SK-N-SH (cell line): Measurements from ENCODE around the gene EIPR1. TPM values are rescaled to one million over a fixed set of nuclear protein-coding genes. Genes with fewer than 3 reads are reported as not detected.

Experiments
- CTCF ChIA-PET: fragments of 300-600, 350-600 bp; formaldehyde crosslinking; extraction: SDS; loops from one replicate; lab custom pipeline; 2021; lab: Yijun Ruan, JAX
- POLR2A ChIA-PET: fragments of 350-600 bp; sonication (Branson Sonifier 250); formaldehyde crosslinking; extraction: SDS; loops from one replicate; lab custom pipeline; 2020; ENCODE audit warnings: antibody characterized with exemption, inconsistent platforms; lab: Yijun Ruan, JAX
- DNase-seq: peaks from one replicate; pipeline ENCODE4 v3.0.0; 2012
- H2AFZ ChIP-seq: fragments of 200-600 bp; sonication (generic); 2 replicates; pipeline ENCODE4 v1.8.1; 2016; ENCODE audit warnings: antibody characterized with exemption, mild to moderate bottlenecking, low read depth
- H3F3A ChIP-seq: fragments of 200-600 bp; sonication (generic); replicated peaks from 2 replicates; pipeline ENCODE3; 2016; ENCODE audit warnings: antibody characterized with exemption, mild to moderate bottlenecking; ENCODE audit not compliant: insufficient read depth
- H3K27ac ChIP-seq, 2 experiments: fragments of 200-500 bp in 1 of 2; fragments of 200-600 bp in 1 of 2; sonication (Bioruptor generic) in 1 of 2; sonication (generic), shearing (Covaris generic) in 1 of 2; 2 replicates each; pipeline versions ENCODE4 v1.5.1 to v1.6.1; 2014 to 2016; ENCODE audit warnings: low read depth in 2 of 2, inconsistent platforms in 1 of 2, low read length in 1 of 2, mild to moderate bottlenecking in 1 of 2, mixed read lengths in 1 of 2
- H3K27me3 ChIP-seq: fragments of 200-600 bp; sonication (generic), shearing (Covaris generic); 2 replicates; pipeline ENCODE4 v1.6.1; 2016; ENCODE audit warnings: mixed run types; ENCODE audit not compliant: insufficient read depth
- H3K36me3 ChIP-seq, 2 experiments: fragments of 200-500 bp in 1 of 2; fragments of 200-600 bp in 1 of 2; sonication (Bioruptor generic) in 1 of 2; sonication (generic) in 1 of 2; replicated peaks in 1 of 2; 2 replicates each; pipeline versions ENCODE3 to v1.5.1; 2014 to 2016; ENCODE audit warnings: low read length in 1 of 2, mild to moderate bottlenecking in 1 of 2; ENCODE audit not compliant: insufficient read depth in 2 of 2, control insufficient read depth in 1 of 2
- H3K4me1 ChIP-seq, 2 experiments: fragments of 200-500 bp in 1 of 2; fragments of 200-600 bp in 1 of 2; sonication (Bioruptor generic) in 1 of 2; sonication (generic), shearing (Covaris generic) in 1 of 2; 2 replicates each; pipeline versions ENCODE4 v1.5.1 to v1.6.1; 2014 to 2016; ENCODE audit warnings: low read depth in 1 of 2, low read length in 1 of 2, mixed run types in 1 of 2; ENCODE audit not compliant: insufficient read depth in 2 of 2, control insufficient read depth in 1 of 2
- H3K4me2 ChIP-seq: fragments of 200-600 bp; sonication (generic), shearing (Covaris generic); 2 replicates; pipeline ENCODE4 v1.6.1; 2017; ENCODE audit warnings: mixed run types
- H3K4me3 ChIP-seq, 2 experiments: fragments of 200-500 bp in 1 of 2; fragments of 200-600 bp in 1 of 2; sonication (Bioruptor generic) in 1 of 2; sonication (generic), shearing (Covaris generic) in 1 of 2; 2 replicates each; pipeline versions ENCODE4 v1.5.1 to v1.8.1; 2014 to 2016; ENCODE audit warnings: low read depth in 2 of 2, inconsistent platforms in 1 of 2, low read length in 1 of 2, mild to moderate bottlenecking in 1 of 2, mixed read lengths in 1 of 2, moderate library complexity in 1 of 2
- H3K79me2 ChIP-seq: fragments of 200-600 bp; sonication (generic); 2 replicates; pipeline ENCODE4 v1.8.1; 2017; ENCODE audit warnings: mild to moderate bottlenecking; ENCODE audit not compliant: insufficient read depth
- H3K9ac ChIP-seq: fragments of 200-600 bp; sonication (generic); 2 replicates; pipeline ENCODE4 v1.6.1; 2017; ENCODE audit warnings: mixed run types
- H3K9me2 ChIP-seq: fragments of 200-600 bp; sonication (generic); 2 replicates; pipeline ENCODE4 v1.6.1; 2017; ENCODE audit warnings: mixed run types
- H3K9me3 ChIP-seq: fragments of 200-600 bp; sonication (generic); 2 replicates; pipeline ENCODE4 v1.6.1; 2017; ENCODE audit warnings: mixed run types, mild to moderate bottlenecking, moderate library complexity
- H4K20me1 ChIP-seq: fragments of 200-600 bp; sonication (generic); 2 replicates; pipeline ENCODE4 v1.6.1; 2017; ENCODE audit warnings: mild to moderate bottlenecking, mixed run types; ENCODE audit not compliant: insufficient read depth
- CHD2 ChIP-seq: fragments of 150-350 bp; IDR thresholded peaks from 2 replicates; pipeline ENCODE4 v1.6.1; 2018; ENCODE audit warnings: low read length; ENCODE audit not compliant: partially characterized antibody
- ELF1 ChIP-seq: IDR thresholded peaks from 2 replicates; pipeline ENCODE4 v1.4.0; 2012
- EZH2phosphoT487 ChIP-seq: fragments of 200-600 bp; sonication (generic); IDR thresholded peaks from 2 replicates; pipeline ENCODE4 v1.6.1; 2017; ENCODE audit warnings: low read depth, mixed run types, mild to moderate bottlenecking, antibody characterized with exemption, moderate library complexity, borderline replicate concordance
- RAD21 ChIP-seq: IDR thresholded peaks from 2 replicates; pipeline ENCODE4 v1.6.1; 2012; ENCODE audit warnings: mild to moderate bottlenecking, low read length
- REST ChIP-seq: IDR thresholded peaks from 2 replicates; pipeline ENCODE4 v1.6.1; 2012; ENCODE audit warnings: mild to moderate bottlenecking, low read depth, low read length, moderate library complexity
- RXRA ChIP-seq: IDR thresholded peaks from 2 replicates; pipeline ENCODE4 v1.4.0; 2012; ENCODE audit warnings: low read depth, mild to moderate bottlenecking, borderline replicate concordance
- SMC3 ChIP-seq: IDR thresholded peaks from 2 replicates; pipeline ENCODE4 v1.6.1; 2012; ENCODE audit warnings: low read depth, low read length, improper control_type of control experiment
- TAF1 ChIP-seq: IDR thresholded peaks from 2 replicates; pipeline ENCODE4 v1.6.1; 2012; ENCODE audit warnings: low read depth, mild to moderate bottlenecking, low read length, moderate library complexity, borderline replicate concordance
- TEAD4 ChIP-seq: IDR thresholded peaks from 2 replicates; pipeline ENCODE4 v1.4.0; 2012; ENCODE audit warnings: mild to moderate bottlenecking, borderline replicate concordance; ENCODE audit not compliant: insufficient read depth
- WGBS: methylation state at CpG from one replicate; pipeline ENCODE4 v1.1.6; 2017; ENCODE audit warnings: low lambda C conversion rate; 5-methylcytosine and 5-hydroxymethylcytosine counted together
- polyA plus RNA-seq, 3 experiments: library from polyadenylated mRNA; depleted of rRNA; stranded (reverse); fragments of >200 nt; gene quantifications; 2 replicates each; pipeline ENCODE4 v1.2.3, GENCODE V29; 2012
- TF ChIP-seq, protein P1 (sequence below): IDR thresholded peaks from 2 replicates; pipeline ENCODE4 v1.4.0; 2012; ENCODE audit warnings: low read depth, borderline replicate concordance
- TF ChIP-seq, protein P2 (sequence below): fragments of 150-350 bp; IDR thresholded peaks from 2 replicates; pipeline ENCODE4 v1.6.1; 2016; ENCODE audit warnings: mild to moderate bottlenecking, low read depth, low read length

EIPR1 gene
- polyA plus RNA-seq, 1 of the 3 experiments (the other 2 are of a cell fraction) = 85.9 TPM

DNA sequence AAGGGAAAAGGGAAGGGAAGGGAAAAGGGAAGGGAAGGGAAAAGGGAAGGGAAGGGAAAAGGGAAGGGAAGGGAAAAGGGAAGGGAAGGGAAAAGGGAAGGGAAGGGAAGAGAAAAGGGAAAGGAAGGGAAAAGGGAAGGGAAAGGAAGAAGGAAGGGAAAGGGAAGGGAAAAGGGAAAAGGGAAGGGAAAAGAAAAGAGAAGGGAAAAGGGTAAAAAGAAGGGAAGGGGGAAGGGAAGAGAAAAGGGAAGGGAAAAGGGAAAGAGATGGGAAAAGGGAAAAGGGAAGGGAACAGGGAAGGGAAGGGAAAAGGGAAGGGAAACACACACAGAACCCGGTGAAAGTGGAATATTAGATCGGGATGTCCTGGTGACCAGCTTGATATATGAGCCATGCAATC, 40.8 kb downstream of the EIPR1 start:
- Histone ChIP-seq H3K79me2 (peaks cover 5% of the 10 kb centered on the region; the same call in 1 of the 2 replicates), H3K9me2 (no peaks in the 10 kb centered on the region), H3K4me2 (no peak overlapping the region), H3K9ac (no peak overlapping the region), H3K4me1 (no peaks in the 10 kb centered on the region; a peak in 1 of 4 replicates), H2AFZ (no peak overlapping the region), H3K27ac (no peak overlapping the region), H3K36me3 (peaks cover 5 to 43% of the 10 kb centered on the region in 2 experiments), H3K9me3 (no peaks in the 10 kb centered on the region), H3K4me3 (no peak overlapping the region), H3K27me3 (no peaks in the 10 kb centered on the region), H4K20me1 (no peaks in the 10 kb centered on the region), H3F3A (no peaks in the 10 kb centered on the region)
- POLR2A ChIA-PET = no interaction called here
- no peak for TF ChIP-seq RAD21
- no peak for TF ChIP-seq REST
- no peak for TF ChIP-seq TEAD4
- no peak for TF ChIP-seq RXRA
- TF ChIP-seq TAF1 = no peak
- TF ChIP-seq EZH2phosphoT487 = no peak
- TF ChIP-seq ELF1 = no peak
- no peak for TF ChIP-seq SMC3
- TF ChIP-seq, protein P1, sequence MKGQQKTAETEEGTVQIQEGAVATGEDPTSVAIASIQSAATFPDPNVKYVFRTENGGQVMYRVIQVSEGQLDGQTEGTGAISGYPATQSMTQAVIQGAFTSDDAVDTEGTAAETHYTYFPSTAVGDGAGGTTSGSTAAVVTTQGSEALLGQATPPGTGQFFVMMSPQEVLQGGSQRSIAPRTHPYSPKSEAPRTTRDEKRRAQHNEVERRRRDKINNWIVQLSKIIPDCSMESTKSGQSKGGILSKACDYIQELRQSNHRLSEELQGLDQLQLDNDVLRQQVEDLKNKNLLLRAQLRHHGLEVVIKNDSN = no peak
- TF ChIP-seq, protein P2, sequence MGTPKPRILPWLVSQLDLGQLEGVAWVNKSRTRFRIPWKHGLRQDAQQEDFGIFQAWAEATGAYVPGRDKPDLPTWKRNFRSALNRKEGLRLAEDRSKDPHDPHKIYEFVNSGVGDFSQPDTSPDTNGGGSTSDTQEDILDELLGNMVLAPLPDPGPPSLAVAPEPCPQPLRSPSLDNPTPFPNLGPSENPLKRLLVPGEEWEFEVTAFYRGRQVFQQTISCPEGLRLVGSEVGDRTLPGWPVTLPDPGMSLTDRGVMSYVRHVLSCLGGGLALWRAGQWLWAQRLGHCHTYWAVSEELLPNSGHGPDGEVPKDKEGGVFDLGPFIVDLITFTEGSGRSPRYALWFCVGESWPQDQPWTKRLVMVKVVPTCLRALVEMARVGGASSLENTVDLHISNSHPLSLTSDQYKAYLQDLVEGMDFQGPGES = no peak
- no peak for TF ChIP-seq CHD2
- DNase-seq = no peak
- CTCF ChIA-PET = no interaction called here
- 68% methylated on average over 2 of the region's 2 CpGs for WGBS
